Measurements from ENCODE around the gene SYT3.
A peak's percentile ranks its signal among the peaks of the same experiment; 100 is the strongest.

The SYT3 gene

GRCh38 chr19:50677636-50678035 is 38.0 kb upstream of the SYT3 start:
- POLR2A ChIA-PET (ENCODE audit: low non-redundant PET) = no interaction called here
- no peak for DNase-seq (ENCODE audit: low spot score)
- no peak for TF ChIP-seq CTCF (conservative IDR thresholded peaks at IDR 0.05; ENCODE audit: low read depth)
- CTCF ChIA-PET = no interaction called here
- no peak overlapping the region for H3K27ac ChIP-seq

- POLR2A ChIA-PET (ENCODE audit: low non-redundant PET) = no interaction called here
- CTCF ChIA-PET = no interaction called here
Measured at GRCh38 chr19:50676625-50677197, 37.0 kb upstream of the SYT3 start.

GRCh38 chr19:50673118-50673517 is 33.4 kb upstream of the SYT3 start:
- TF ChIP-seq CTCF (conservative IDR thresholded peaks at IDR 0.05; ENCODE audit: low read depth) = no peak
- H3K27ac ChIP-seq = no peak overlapping the region
- CTCF ChIA-PET = no interaction called here
- no peak for DNase-seq (ENCODE audit: low spot score)
- POLR2A ChIA-PET (ENCODE audit: low non-redundant PET) = no interaction called here

More at GRCh38 chr19:50676625-50677197, 37.0 kb upstream of the SYT3 start:
- no peak overlapping the region for H3K27ac ChIP-seq
- no peak for TF ChIP-seq CTCF (conservative IDR thresholded peaks at IDR 0.05; ENCODE audit: low read depth)
- DNase-seq (ENCODE audit: low spot score) = no peak

- H3K27ac ChIP-seq = no peak overlapping the region
- TF ChIP-seq CTCF (conservative IDR thresholded peaks at IDR 0.05; ENCODE audit: low read depth) = no peak
- POLR2A ChIA-PET (ENCODE audit: low non-redundant PET) = no interaction called here
- DNase-seq (ENCODE audit: low spot score) = no peak
- CTCF ChIA-PET = interaction anchor here (0.5 to 2.1 kb wide), 9 partner anchors 11 to 495 kb away, joined by 3 to 16 read pairs (median 4); no protein-coding TSS in a partner anchor
Measured at GRCh38 chr19:50670102-50670380, 30.4 kb upstream of the SYT3 start.

GRCh38 chr19:50669302-50670101 is 29.8 kb upstream of the SYT3 start:
- H3K27ac ChIP-seq = no peak overlapping the region
- POLR2A ChIA-PET (ENCODE audit: low non-redundant PET) = no interaction called here
- CTCF ChIA-PET = interaction anchor here (0.6 to 2.1 kb wide), 9 partner anchors 12 to 495 kb away, joined by 3 to 16 read pairs (median 4); no protein-coding TSS in a partner anchor
- peak; percentile 80 for TF ChIP-seq CTCF (conservative IDR thresholded peaks at IDR 0.05; ENCODE audit: low read depth)
- DNase-seq (ENCODE audit: low spot score) = peak; percentile 29

- no peak for TF ChIP-seq CTCF (conservative IDR thresholded peaks at IDR 0.05; ENCODE audit: low read depth)
- H3K27ac ChIP-seq = no peak overlapping the region
- POLR2A ChIA-PET (ENCODE audit: low non-redundant PET) = no interaction called here
- no peak for DNase-seq (ENCODE audit: low spot score)
- CTCF ChIA-PET = interaction anchor here (0.7 to 2.1 kb wide), 2 partner anchors 114 to 161 kb away, joined by 6 to 16 read pairs; no protein-coding TSS in a partner anchor
Measured at GRCh38 chr19:50668879-50669278, 29.2 kb upstream of the SYT3 start.

All from RWPE1 (cell line).